ENCODE results near the gene CHMP2A.

The CHMP2A gene

GRCh38 chr19:58519087-58519354, 35.9 kb downstream of the CHMP2A start:
- H3K79me2 ChIP-seq (ENCODE audit: low read length) = peaks cover 51% of the 10 kb centered on the region
- H3K4me1 ChIP-seq (ENCODE audit: low read length) = peaks cover 17% of the 10 kb centered on the region
- H3K27me3 ChIP-seq (ENCODE audit: low read depth, low read length) = no peaks in the 10 kb centered on the region
- H3K9me3 ChIP-seq (ENCODE audit: insufficient read depth, low read length) = no peaks in the 10 kb centered on the region
- peak overlapping the region; percentile 89 for H3K4me3 ChIP-seq (ENCODE audit: low read length)
- peak overlapping the region; percentile 90 for H3K27ac ChIP-seq (ENCODE audit: low read length)
- peak overlapping the region; percentile 97 for H3K9ac ChIP-seq (ENCODE audit: low read length)
- H3K4me2 ChIP-seq (ENCODE audit: low read length) = peak overlapping the region; percentile 92
- H4K20me1 ChIP-seq (ENCODE audit: insufficient read depth, low read length) = no peaks in the 10 kb centered on the region
- TF ChIP-seq CTCF (IDR thresholded peaks at IDR 0.05; ENCODE audit: low read depth, low read length) (no peak), EZH2phosphoT487 (IDR thresholded peaks at IDR 0.05; ENCODE audit: low read depth) (no peak)
- H3K36me3 ChIP-seq (replicated peaks; ENCODE audit: low read depth, low read length) = peaks cover 19% of the 10 kb centered on the region
- H2AFZ ChIP-seq (ENCODE audit: low read depth, low read length) = peak overlapping the region; percentile 48; the same call in 1 of the 2 replicates

GRCh38 chr19:58518256-58519086, 36.4 kb downstream of the CHMP2A start:
- H2AFZ ChIP-seq (ENCODE audit: low read depth, low read length) = no peak overlapping the region
- H4K20me1 ChIP-seq (ENCODE audit: insufficient read depth, low read length) = no peaks in the 10 kb centered on the region
- no peaks in the 10 kb centered on the region for H3K9me3 ChIP-seq (ENCODE audit: insufficient read depth, low read length)
- H3K36me3 ChIP-seq (replicated peaks; ENCODE audit: low read depth, low read length) = peaks cover 19% of the 10 kb centered on the region
- H3K27me3 ChIP-seq (ENCODE audit: low read depth, low read length) = no peaks in the 10 kb centered on the region
- H3K79me2 ChIP-seq (ENCODE audit: low read length) = peaks cover 51% of the 10 kb centered on the region
- peak overlapping the region; percentile 97 for H3K9ac ChIP-seq (ENCODE audit: low read length)
- peak overlapping the region; percentile 92 for H3K4me2 ChIP-seq (ENCODE audit: low read length)
- peaks cover 20% of the 10 kb centered on the region for H3K4me1 ChIP-seq (ENCODE audit: low read length)
- peak overlapping the region; percentile 89 for H3K4me3 ChIP-seq (ENCODE audit: low read length)
- TF ChIP-seq EZH2phosphoT487 (IDR thresholded peaks at IDR 0.05; ENCODE audit: low read depth) (no peak), CTCF (IDR thresholded peaks at IDR 0.05; ENCODE audit: low read depth, low read length) (peak; percentile 32; the same call in 1 of the 2 replicates)
- H3K27ac ChIP-seq (ENCODE audit: low read length) = peak overlapping the region; percentile 90

GRCh38 chr19:58516964-58517833, 37.7 kb downstream of the CHMP2A start:
- Histone ChIP-seq H3K36me3 (replicated peaks; ENCODE audit: low read depth, low read length) (peaks cover 19% of the 10 kb centered on the region), H3K9ac (ENCODE audit: low read length) (no peak overlapping the region), H3K9me3 (ENCODE audit: insufficient read depth, low read length) (no peaks in the 10 kb centered on the region), H3K79me2 (ENCODE audit: low read length) (peaks cover 51% of the 10 kb centered on the region), H3K4me3 (ENCODE audit: low read length) (no peak overlapping the region), H3K27ac (ENCODE audit: low read length) (no peak overlapping the region), H3K27me3 (ENCODE audit: low read depth, low read length) (no peaks in the 10 kb centered on the region), H3K4me2 (ENCODE audit: low read length) (no peak overlapping the region), H2AFZ (ENCODE audit: low read depth, low read length) (no peak overlapping the region), H3K4me1 (ENCODE audit: low read length) (peaks cover 24% of the 10 kb centered on the region), H4K20me1 (ENCODE audit: insufficient read depth, low read length) (no peaks in the 10 kb centered on the region)
- TF ChIP-seq CTCF (IDR thresholded peaks at IDR 0.05; ENCODE audit: low read depth, low read length) (peak; percentile 41), EZH2phosphoT487 (IDR thresholded peaks at IDR 0.05; ENCODE audit: low read depth) (no peak)

- peaks cover 24% of the 10 kb centered on the region for H3K4me1 ChIP-seq (ENCODE audit: low read length)
- H4K20me1 ChIP-seq (ENCODE audit: insufficient read depth, low read length) = no peaks in the 10 kb centered on the region
- no peak overlapping the region for H2AFZ ChIP-seq (ENCODE audit: low read depth, low read length)
- no peak overlapping the region for H3K4me2 ChIP-seq (ENCODE audit: low read length)
- H3K27ac ChIP-seq (ENCODE audit: low read length) = no peak overlapping the region
- H3K9ac ChIP-seq (ENCODE audit: low read length) = no peak overlapping the region
- TF ChIP-seq CTCF (IDR thresholded peaks at IDR 0.05; ENCODE audit: low read depth, low read length) (no peak), EZH2phosphoT487 (IDR thresholded peaks at IDR 0.05; ENCODE audit: low read depth) (no peak)
- H3K9me3 ChIP-seq (ENCODE audit: insufficient read depth, low read length) = no peaks in the 10 kb centered on the region
- H3K36me3 ChIP-seq (replicated peaks; ENCODE audit: low read depth, low read length) = peaks cover 19% of the 10 kb centered on the region
- H3K27me3 ChIP-seq (ENCODE audit: low read depth, low read length) = no peaks in the 10 kb centered on the region
- H3K79me2 ChIP-seq (ENCODE audit: low read length) = peaks cover 51% of the 10 kb centered on the region
- H3K4me3 ChIP-seq (ENCODE audit: low read length) = no peak overlapping the region
Observed at GRCh38 chr19:58516246-58516836, 38.6 kb downstream of the CHMP2A start.
